ENCODE data around the gene UTS2. TPM values are rescaled to one million over a fixed set of nuclear protein-coding genes. Genes with fewer than 3 reads are reported as not detected.

UTS2 gene
- total RNA-seq, 1 donor from 2014 or later: not detected

DNA sequence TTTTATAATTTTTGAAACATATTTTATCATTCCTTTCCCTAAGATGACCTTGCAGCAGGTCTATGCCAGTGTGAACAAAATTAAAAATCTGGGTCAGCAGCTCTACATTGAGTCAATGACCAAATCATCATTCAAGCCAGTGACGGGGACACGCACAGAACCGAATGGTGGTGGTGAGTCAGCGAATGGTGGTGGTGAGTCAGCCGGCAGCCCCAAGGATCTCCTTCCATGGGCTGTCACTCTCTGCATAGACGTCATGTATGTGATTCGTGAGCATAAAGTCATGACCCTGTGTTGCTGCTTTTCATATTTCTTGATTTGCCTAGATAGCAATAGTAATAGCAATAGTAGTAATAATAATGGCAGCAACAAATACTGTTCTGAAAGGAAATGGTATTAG is 42.5 kb downstream of the UTS2 start:
- Histone ChIP-seq H3K4me1 (no peaks in the 10 kb centered on the region), H3K27me3 (no peaks in the 10 kb centered on the region), H3K36me3 (peaks cover 49 to 73% of the 10 kb centered on the region in 2 donors), H3K4me3 (no peak overlapping the region), H3K27ac (no peak overlapping the region), H3K9me3 (peaks cover 0 to 13% of the 10 kb centered on the region in 2 donors)
- TF ChIP-seq, protein P1, sequence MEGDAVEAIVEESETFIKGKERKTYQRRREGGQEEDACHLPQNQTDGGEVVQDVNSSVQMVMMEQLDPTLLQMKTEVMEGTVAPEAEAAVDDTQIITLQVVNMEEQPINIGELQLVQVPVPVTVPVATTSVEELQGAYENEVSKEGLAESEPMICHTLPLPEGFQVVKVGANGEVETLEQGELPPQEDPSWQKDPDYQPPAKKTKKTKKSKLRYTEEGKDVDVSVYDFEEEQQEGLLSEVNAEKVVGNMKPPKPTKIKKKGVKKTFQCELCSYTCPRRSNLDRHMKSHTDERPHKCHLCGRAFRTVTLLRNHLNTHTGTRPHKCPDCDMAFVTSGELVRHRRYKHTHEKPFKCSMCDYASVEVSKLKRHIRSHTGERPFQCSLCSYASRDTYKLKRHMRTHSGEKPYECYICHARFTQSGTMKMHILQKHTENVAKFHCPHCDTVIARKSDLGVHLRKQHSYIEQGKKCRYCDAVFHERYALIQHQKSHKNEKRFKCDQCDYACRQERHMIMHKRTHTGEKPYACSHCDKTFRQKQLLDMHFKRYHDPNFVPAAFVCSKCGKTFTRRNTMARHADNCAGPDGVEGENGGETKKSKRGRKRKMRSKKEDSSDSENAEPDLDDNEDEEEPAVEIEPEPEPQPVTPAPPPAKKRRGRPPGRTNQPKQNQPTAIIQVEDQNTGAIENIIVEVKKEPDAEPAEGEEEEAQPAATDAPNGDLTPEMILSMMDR (IDR thresholded peaks at IDR 0.05): no peak
- no peak for DNase-seq (ENCODE audit: low spot score in 2 of 2)
- intact Hi-C loops (cut with DNase I): no loop called here

DNA sequence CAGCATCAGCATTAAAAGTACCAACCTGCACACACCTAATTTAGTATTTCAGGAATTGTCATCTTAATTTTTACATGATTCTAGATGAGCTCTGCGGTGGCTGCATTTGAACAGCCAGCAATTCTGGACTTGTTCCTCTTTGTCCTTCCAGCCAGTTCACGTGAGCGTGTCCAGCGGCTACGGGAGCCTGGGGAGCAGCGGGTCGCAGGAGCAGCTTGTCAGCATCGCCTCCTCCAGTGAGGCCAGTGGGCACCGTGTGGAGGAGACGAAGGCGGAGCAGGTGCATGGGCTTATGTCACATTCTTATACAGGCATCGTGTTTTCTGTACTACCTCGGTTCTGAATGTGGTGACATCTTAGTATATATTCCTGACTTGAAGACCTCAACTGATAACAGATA is 43.1 kb downstream of the UTS2 start:
- TF ChIP-seq, protein P1 (IDR thresholded peaks at IDR 0.05): no peak
- peaks cover 56 to 80% of the 10 kb centered on the region in 2 donors for H3K36me3 ChIP-seq
- intact Hi-C loops (cut with DNase I): loop anchor here (2.0 kb wide), 1 partner anchor 93 kb away; no protein-coding TSS in a partner anchor

DNA sequence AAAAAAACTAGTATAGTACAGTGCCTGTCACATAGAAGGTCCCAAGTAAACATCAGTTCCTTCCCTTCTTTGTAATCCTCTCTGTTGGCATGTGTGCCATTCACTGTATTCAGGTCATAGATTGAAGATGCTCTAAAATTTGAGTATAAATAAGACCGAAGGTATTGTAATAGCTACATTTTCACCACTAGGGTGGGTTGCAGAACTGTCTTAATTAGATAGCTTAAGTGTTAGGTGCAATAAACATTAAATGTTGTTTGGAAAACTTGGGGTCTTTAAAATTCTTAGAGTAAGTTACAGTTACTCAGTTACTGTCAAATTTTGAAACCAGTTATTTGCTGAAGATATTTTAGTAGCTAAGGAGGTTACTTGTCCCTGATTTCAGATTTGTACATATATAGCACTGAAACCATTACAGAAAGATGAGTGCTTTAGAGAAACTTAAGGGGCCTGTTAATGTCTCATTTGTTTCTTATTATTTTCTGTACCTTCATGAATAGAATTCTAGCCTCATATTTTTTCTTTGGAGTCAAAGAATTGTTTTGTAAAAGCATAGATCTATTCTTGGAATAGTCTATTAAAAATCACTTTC is 44.5 kb downstream of the UTS2 start:
- no peak overlapping the region for H3K4me3 ChIP-seq
- peaks cover 59 to 85% of the 10 kb centered on the region in 2 donors for H3K36me3 ChIP-seq
- H3K27me3 ChIP-seq: no peaks in the 10 kb centered on the region
- intact Hi-C loops (cut with DNase I): loop anchor here (2.0 kb wide), 1 partner anchor 94 kb away; no protein-coding TSS in a partner anchor
- TF ChIP-seq, protein P1 (IDR thresholded peaks at IDR 0.05): peak; percentile 20 to 54 (median 26)
- no peak for DNase-seq (ENCODE audit: low spot score in 2 of 2)
- H3K27ac ChIP-seq: no peak overlapping the region
- peaks cover 0 to 7% of the 10 kb centered on the region in 2 donors for H3K9me3 ChIP-seq
- no peaks in the 10 kb centered on the region for H3K4me1 ChIP-seq

More for the DNA sequence above, 43.1 kb downstream of the UTS2 start:
- Histone ChIP-seq H3K27ac (no peak overlapping the region), H3K4me3 (no peak overlapping the region), H3K27me3 (no peaks in the 10 kb centered on the region), H3K9me3 (peaks cover 0 to 13% of the 10 kb centered on the region in 2 donors), H3K4me1 (no peaks in the 10 kb centered on the region)
- no peak for DNase-seq (ENCODE audit: low spot score in 2 of 2)

DNA sequence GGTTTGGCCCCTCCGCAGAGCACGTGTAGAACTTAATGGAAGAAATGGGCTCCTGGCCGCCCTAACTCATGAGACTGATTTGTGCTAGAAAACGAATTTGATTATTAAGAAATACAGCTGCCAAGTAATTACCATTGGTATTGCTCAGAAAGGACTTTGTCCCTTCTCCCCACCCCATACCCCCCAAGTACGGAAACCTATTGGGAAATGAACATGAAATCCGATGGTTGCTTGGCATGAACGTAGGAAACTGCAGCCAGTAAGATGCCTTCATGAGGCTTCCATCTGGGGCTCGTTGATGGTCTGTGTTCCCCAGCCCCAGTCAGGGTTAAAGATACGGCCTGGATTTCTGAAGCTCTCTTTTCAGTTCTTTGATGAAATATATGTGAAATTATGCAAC is 47.4 kb downstream of the UTS2 start:
- DNase-seq (ENCODE audit: low spot score in 2 of 2): no peak
- Histone ChIP-seq H3K27ac (no peak overlapping the region), H3K36me3 (peaks cover 47 to 85% of the 10 kb centered on the region in 2 donors), H3K9me3 (no peaks in the 10 kb centered on the region), H3K4me3 (no peak overlapping the region), H3K4me1 (no peaks in the 10 kb centered on the region), H3K27me3 (no peaks in the 10 kb centered on the region)
- TF ChIP-seq, protein P1 (IDR thresholded peaks at IDR 0.05): no peak
- intact Hi-C loops (cut with DNase I): no loop called here

Other genes starting within 250 kb of the UTS2 start
- 79.1 TPM for gene VAMP3, start 81.8 kb downstream of the UTS2 start, total RNA-seq
- gene PER3, start 68.8 kb downstream of the UTS2 start, total RNA-seq: 8.1 TPM
- not detected for gene TNFRSF9, start 87.8 kb upstream of the UTS2 start, total RNA-seq
- gene PARK7, start 108.6 kb upstream of the UTS2 start, total RNA-seq: 103 TPM
- gene ERRFI1, start 173.2 kb upstream of the UTS2 start, total RNA-seq: 59.7 TPM